ENCODE data around the gene ULK4.

DNA sequence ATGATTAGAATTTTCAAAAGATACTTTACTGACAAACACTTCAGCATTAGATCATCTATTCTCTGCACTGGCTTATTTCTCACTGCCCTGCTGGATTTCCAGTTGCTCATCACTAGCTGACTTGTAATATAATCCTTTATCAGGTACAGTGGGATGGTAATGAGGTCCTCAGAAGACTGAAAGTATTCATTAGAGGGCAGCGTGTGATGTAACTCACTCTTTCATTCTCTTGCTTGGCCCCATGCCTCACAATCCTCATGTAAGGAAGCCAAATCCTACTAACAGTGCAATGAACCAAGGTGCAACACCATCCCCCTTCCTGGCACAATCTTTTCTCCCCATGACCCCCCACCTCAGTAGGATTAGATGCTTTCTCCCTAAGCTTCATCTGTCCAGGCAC lies 472.7 kb downstream of the ULK4 start:
- TF ChIP-seq, protein P1, sequence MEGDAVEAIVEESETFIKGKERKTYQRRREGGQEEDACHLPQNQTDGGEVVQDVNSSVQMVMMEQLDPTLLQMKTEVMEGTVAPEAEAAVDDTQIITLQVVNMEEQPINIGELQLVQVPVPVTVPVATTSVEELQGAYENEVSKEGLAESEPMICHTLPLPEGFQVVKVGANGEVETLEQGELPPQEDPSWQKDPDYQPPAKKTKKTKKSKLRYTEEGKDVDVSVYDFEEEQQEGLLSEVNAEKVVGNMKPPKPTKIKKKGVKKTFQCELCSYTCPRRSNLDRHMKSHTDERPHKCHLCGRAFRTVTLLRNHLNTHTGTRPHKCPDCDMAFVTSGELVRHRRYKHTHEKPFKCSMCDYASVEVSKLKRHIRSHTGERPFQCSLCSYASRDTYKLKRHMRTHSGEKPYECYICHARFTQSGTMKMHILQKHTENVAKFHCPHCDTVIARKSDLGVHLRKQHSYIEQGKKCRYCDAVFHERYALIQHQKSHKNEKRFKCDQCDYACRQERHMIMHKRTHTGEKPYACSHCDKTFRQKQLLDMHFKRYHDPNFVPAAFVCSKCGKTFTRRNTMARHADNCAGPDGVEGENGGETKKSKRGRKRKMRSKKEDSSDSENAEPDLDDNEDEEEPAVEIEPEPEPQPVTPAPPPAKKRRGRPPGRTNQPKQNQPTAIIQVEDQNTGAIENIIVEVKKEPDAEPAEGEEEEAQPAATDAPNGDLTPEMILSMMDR (IDR thresholded peaks at IDR 0.05; ENCODE audit: insufficient read depth, low read length), result no peak
- TF ChIP-seq, protein P2, sequence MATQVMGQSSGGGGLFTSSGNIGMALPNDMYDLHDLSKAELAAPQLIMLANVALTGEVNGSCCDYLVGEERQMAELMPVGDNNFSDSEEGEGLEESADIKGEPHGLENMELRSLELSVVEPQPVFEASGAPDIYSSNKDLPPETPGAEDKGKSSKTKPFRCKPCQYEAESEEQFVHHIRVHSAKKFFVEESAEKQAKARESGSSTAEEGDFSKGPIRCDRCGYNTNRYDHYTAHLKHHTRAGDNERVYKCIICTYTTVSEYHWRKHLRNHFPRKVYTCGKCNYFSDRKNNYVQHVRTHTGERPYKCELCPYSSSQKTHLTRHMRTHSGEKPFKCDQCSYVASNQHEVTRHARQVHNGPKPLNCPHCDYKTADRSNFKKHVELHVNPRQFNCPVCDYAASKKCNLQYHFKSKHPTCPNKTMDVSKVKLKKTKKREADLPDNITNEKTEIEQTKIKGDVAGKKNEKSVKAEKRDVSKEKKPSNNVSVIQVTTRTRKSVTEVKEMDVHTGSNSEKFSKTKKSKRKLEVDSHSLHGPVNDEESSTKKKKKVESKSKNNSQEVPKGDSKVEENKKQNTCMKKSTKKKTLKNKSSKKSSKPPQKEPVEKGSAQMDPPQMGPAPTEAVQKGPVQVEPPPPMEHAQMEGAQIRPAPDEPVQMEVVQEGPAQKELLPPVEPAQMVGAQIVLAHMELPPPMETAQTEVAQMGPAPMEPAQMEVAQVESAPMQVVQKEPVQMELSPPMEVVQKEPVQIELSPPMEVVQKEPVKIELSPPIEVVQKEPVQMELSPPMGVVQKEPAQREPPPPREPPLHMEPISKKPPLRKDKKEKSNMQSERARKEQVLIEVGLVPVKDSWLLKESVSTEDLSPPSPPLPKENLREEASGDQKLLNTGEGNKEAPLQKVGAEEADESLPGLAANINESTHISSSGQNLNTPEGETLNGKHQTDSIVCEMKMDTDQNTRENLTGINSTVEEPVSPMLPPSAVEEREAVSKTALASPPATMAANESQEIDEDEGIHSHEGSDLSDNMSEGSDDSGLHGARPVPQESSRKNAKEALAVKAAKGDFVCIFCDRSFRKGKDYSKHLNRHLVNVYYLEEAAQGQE (IDR thresholded peaks at IDR 0.05; ENCODE audit: insufficient replicate concordance, low read depth), result no peak
- TF ChIP-seq POLR2AphosphoS5 (IDR thresholded peaks at IDR 0.05; ENCODE audit: low read depth) (no peak), GABPA (IDR thresholded peaks at IDR 0.05; ENCODE audit: low read depth) (no peak)
